ENCODE data around the gene SMARCC2.

GRCh38 chr12:56161690-56162351, 27.5 kb downstream of the SMARCC2 start:
- TF ChIP-seq CTCF (conservative IDR thresholded peaks at IDR 0.05; ENCODE audit: low read length) (no peak), EZH2phosphoT487 (IDR thresholded peaks at IDR 0.05; ENCODE audit: borderline replicate concordance) (no peak)

Data from Loucy (cell line).